Panc1 (cell line): ENCODE measurements around the gene TRAF5. TPM values are rescaled to one million over a fixed set of nuclear protein-coding genes. Genes with fewer than 3 reads are reported as not detected.

Experiments
- ATAC-seq: fragments of 200-7000 bp; cut with Tn5 transposase; 2 replicates; pipeline ENCODE4 v1.9.1; 2020; ENCODE audit warnings: mild to moderate bottlenecking, moderate library complexity
- BruUV-seq: library from RNA; stranded (reverse); fragments of 400-500 nt; replicated peaks from 2 replicates; lab custom pipeline; 2021; lab: Mats Ljungman, UMichigan
- CTCF ChIA-PET: fragments of 300-600 bp; sonication (Branson Sonifier 250); formaldehyde crosslinking; loops from one replicate; lab custom pipeline; 2022; ENCODE audit warnings: antibody characterized with exemption; lab: Charles Lee
- POLR2A ChIA-PET: fragments of 300-600 bp; sonication (Branson Sonifier 250); formaldehyde crosslinking; loops from one replicate; lab custom pipeline; 2022; ENCODE audit warnings: antibody characterized with exemption; lab: Charles Lee
- DNase-seq: peaks from one replicate; pipeline ENCODE4 v3.0.0-alpha.2; 2010; ENCODE audit warnings: low read depth, low spot score
- H3K27ac ChIP-seq: 2 replicates; pipeline ENCODE4 v1.5.1; 2011; ENCODE audit warnings: mild to moderate bottlenecking, low read length, inconsistent platforms
- H3K27me3 ChIP-seq: fragments of 200-500 bp; sonication (Bioruptor generic); 2 replicates; pipeline ENCODE4 v1.6.0; 2014; ENCODE audit warnings: low read length, inconsistent platforms; ENCODE audit not compliant: control insufficient read depth, insufficient read depth
- H3K36me3 ChIP-seq: fragments of 200-500 bp; sonication (Bioruptor generic); 2 replicates; pipeline ENCODE4 v1.5.1; 2014; ENCODE audit warnings: inconsistent platforms, mild to moderate bottlenecking, low read length, moderate library complexity; ENCODE audit not compliant: control insufficient read depth, insufficient read depth
- H3K4me1 ChIP-seq: 2 replicates; pipeline ENCODE4 v1.5.1; 2011; ENCODE audit warnings: inconsistent platforms, mild to moderate bottlenecking, low read length, moderate library complexity; ENCODE audit not compliant: control insufficient read depth, insufficient read depth
- H3K4me3 ChIP-seq, 2 experiments: 2 replicates each; pipeline ENCODE4 v1.5.1; 2011 to 2012; ENCODE audit warnings: low read depth in 2 of 2, low read length in 2 of 2, mild to moderate bottlenecking in 2 of 2, inconsistent platforms in 1 of 2, moderate library complexity in 1 of 2
- H3K9me3 ChIP-seq: fragments of 200-500 bp; sonication (Bioruptor generic); 2 replicates; pipeline ENCODE4 v1.5.1; 2014; ENCODE audit warnings: low read depth, mild to moderate bottlenecking, inconsistent platforms, low read length, moderate library complexity; ENCODE audit not compliant: control insufficient read depth, insufficient read depth
- CTCF ChIP-seq: fragments of 450-650 bp; IDR thresholded peaks from 2 replicates; pipeline ENCODE4 v1.5.1; 2017; ENCODE audit warnings: mild to moderate bottlenecking
- POLR2AphosphoS5 ChIP-seq: IDR thresholded peaks from 2 replicates; pipeline ENCODE4 v1.6.1; 2012; ENCODE audit warnings: mild to moderate bottlenecking, low read depth, low read length, moderate library complexity
- REST ChIP-seq, 2 experiments: IDR thresholded peaks; 2 replicates each; pipeline ENCODE4 v1.6.1; 2011 to 2012; ENCODE audit warnings: low read depth in 2 of 2, control low read depth in 1 of 2, low read length in 1 of 2, mild to moderate bottlenecking in 1 of 2, moderate library complexity in 1 of 2; ENCODE audit not compliant: insufficient read depth in 1 of 2
- SIN3A ChIP-seq: IDR thresholded peaks from 2 replicates; pipeline ENCODE4 v1.6.1; 2012; ENCODE audit warnings: low read depth, mild to moderate bottlenecking, low read length, moderate library complexity, borderline replicate concordance; ENCODE audit not compliant: insufficient read depth
- TCF7L2 ChIP-seq: IDR thresholded peaks from 2 replicates; pipeline ENCODE4 v1.6.1; 2011; ENCODE audit warnings: mild to moderate bottlenecking, low read depth, low read length, inconsistent platforms
- in situ Hi-C: cut with HindIII; loops from 2 replicates; pipeline ENCODE4 v1.10.0; 2016; ENCODE audit warnings: low sequenced_read_pairs, low pct_unique_long_range_greater_than_20kb
- intact Hi-C: fragments of 100-400 bp; cut with micrococcal nuclease; formaldehyde crosslinking; loops from one replicate; pipeline ENCODE4 v1.10.0; 2022; ENCODE audit not compliant: unreplicated experiment
- total RNA-seq: library from RNA; stranded (reverse); gene quantifications from one replicate; pipeline ENCODE4 v1.2.1, GENCODE V29; 2021; ENCODE audit not compliant: unreplicated experiment

Gene TRAF5
- total RNA-seq, 1 experiment from 2014 or later, result 10.5 TPM

GRCh38 chr1:211370669-211371068 is 44.0 kb downstream of the TRAF5 start:
- H3K27me3 ChIP-seq, result no peaks in the 10 kb centered on the region
- BruUV-seq, result no TSS peak
- TF ChIP-seq SIN3A (no peak), POLR2AphosphoS5 (no peak), CTCF (no peak), REST (IDR thresholded peaks at IDR 0.05; ENCODE audit: insufficient read depth in 1 of 2, low read depth in 2 of 2, low read length in 1 of 2) (no peak), TCF7L2 (no peak)
- in situ Hi-C loops (no loop called here), intact Hi-C loops (no loop called here)
- ATAC-seq, result no peak
- POLR2A ChIA-PET, result no interaction called here
- no peak overlapping the region for H3K4me3 ChIP-seq
- no peaks in the 10 kb centered on the region for H3K9me3 ChIP-seq
- DNase-seq, result no peak
- H3K36me3 ChIP-seq, result no peaks in the 10 kb centered on the region; the same call in 1 of the 2 replicates
- H3K4me1 ChIP-seq, result no peaks in the 10 kb centered on the region
- CTCF ChIA-PET, result no interaction called here
- H3K27ac ChIP-seq, result no peak overlapping the region

GRCh38 chr1:211371406-211372105 is 44.9 kb downstream of the TRAF5 start:
- POLR2A ChIA-PET, result no interaction called here
- ATAC-seq (no peak), DNase-seq (no peak)
- Histone ChIP-seq H3K27ac (no peak overlapping the region), H3K9me3 (no peaks in the 10 kb centered on the region), H3K4me3 (no peak overlapping the region), H3K4me1 (no peaks in the 10 kb centered on the region), H3K27me3 (no peaks in the 10 kb centered on the region), H3K36me3 (no peaks in the 10 kb centered on the region; the same call in 1 of the 2 replicates)
- in situ Hi-C loops (no loop called here), intact Hi-C loops (no loop called here)
- TF ChIP-seq SIN3A, result no peak
- no peak for TF ChIP-seq CTCF
- no TSS peak for BruUV-seq
- CTCF ChIA-PET, result no interaction called here
